SH-SY5Y (cell line): ENCODE results near the gene CMBL.

ENCODE experiments used
- GATA2 ChIP-seq: IDR thresholded peaks from 2 replicates; pipeline ENCODE4 v1.6.1; 2011; ENCODE audit warnings: mild to moderate bottlenecking, low read depth, low read length
- GATA3 ChIP-seq: IDR thresholded peaks from 2 replicates; pipeline ENCODE4 v1.6.1; 2011; ENCODE audit warnings: low read depth, mild to moderate bottlenecking, low read length, moderate library complexity

- TF ChIP-seq GATA2, result no peak
- no peak for TF ChIP-seq GATA3
These were observed 74.7 kb downstream of the CMBL start for GRCh38 chr5:10233011-10233410.
